Keratinocyte (primary cell): Measurements from ENCODE around the gene NODAL. TPM values are rescaled to one million over a fixed set of nuclear protein-coding genes. Genes with fewer than 3 reads are reported as not detected.
A peak's percentile ranks its signal among the peaks of the same experiment; 100 is the strongest.

Experiments used
- DNase-seq: peaks from one replicate; pipeline ENCODE4 v3.0.0-alpha.2; 2011; ENCODE audit warnings: low read depth, missing footprints, low spot score
- FAIRE-seq: peaks from 2 replicates; lab custom pipeline; 2011; peaks lifted over from hg19 to GRCh38; lab: Jason Lieb, UNC
- H2AFZ ChIP-seq: 2 replicates; pipeline ENCODE4 v1.6.0; 2012; ENCODE audit warnings: low read length, control low read depth, inconsistent platforms; ENCODE audit not compliant: control insufficient read depth
- H3K27ac ChIP-seq: 2 replicates; pipeline ENCODE4 v1.5.1; 2011; ENCODE audit warnings: low read length; ENCODE audit not compliant: control insufficient read depth, insufficient read depth
- H3K27me3 ChIP-seq: 3 replicates; pipeline ENCODE4 v1.6.0; 2011; ENCODE audit warnings: low read length; ENCODE audit not compliant: control insufficient read depth, insufficient read depth; ENCODE audit errors: extremely low read depth
- H3K36me3 ChIP-seq, 2 experiments: 2 replicates in 1 of 2; 3 replicates in 1 of 2; pipeline ENCODE4 v1.5.1; 2011; ENCODE audit warnings: low read length in 2 of 2, mild to moderate bottlenecking in 1 of 2; ENCODE audit not compliant: control insufficient read depth in 2 of 2, insufficient read depth in 2 of 2; ENCODE audit errors: extremely low read depth in 1 of 2
- H3K4me1 ChIP-seq: 3 replicates; pipeline ENCODE4 v1.5.1; 2011; ENCODE audit warnings: low read length; ENCODE audit not compliant: control insufficient read depth, insufficient read depth; ENCODE audit errors: extremely low read depth
- H3K4me2 ChIP-seq: 3 replicates; pipeline ENCODE4 v1.6.0; 2011; ENCODE audit warnings: low read depth, low read length; ENCODE audit not compliant: control insufficient read depth, insufficient read depth; ENCODE audit errors: extremely low read depth
- H3K4me3 ChIP-seq, 3 experiments: fragments of 200-600 bp in 1 of 3; sonication (generic) in 1 of 3; 2 replicates in 2 of 3; 3 replicates in 1 of 3; pipeline ENCODE4 v1.5.1; 2011 to 2016; ENCODE audit warnings: low read length in 3 of 3, mild to moderate bottlenecking in 3 of 3, control low read depth in 2 of 3, inconsistent platforms in 1 of 3, low read depth in 1 of 3, mixed read lengths in 1 of 3, mixed run types in 1 of 3, moderate library complexity in 1 of 3; ENCODE audit not compliant: control insufficient read depth in 2 of 3, insufficient read depth in 2 of 3; ENCODE audit errors: extremely low read depth in 1 of 3
- H3K79me2 ChIP-seq: 2 replicates; pipeline ENCODE4 v1.6.0; 2012; ENCODE audit warnings: low read length; ENCODE audit not compliant: control insufficient read depth, insufficient read depth
- H3K9ac ChIP-seq: 3 replicates; pipeline ENCODE4 v1.6.0; 2011; ENCODE audit warnings: low read length; ENCODE audit not compliant: control insufficient read depth, insufficient read depth; ENCODE audit errors: extremely low read depth
- H3K9me1 ChIP-seq: 3 replicates; pipeline ENCODE4 v1.6.0; 2011; ENCODE audit warnings: low read length; ENCODE audit not compliant: control insufficient read depth, insufficient read depth; ENCODE audit errors: extremely low read depth
- H3K9me3 ChIP-seq: 2 replicates; pipeline ENCODE4 v1.5.1; 2012; ENCODE audit warnings: low read depth, low read length; ENCODE audit not compliant: control insufficient read depth
- H4K20me1 ChIP-seq: 3 replicates; pipeline ENCODE4 v1.6.0; 2011; ENCODE audit warnings: low read length; ENCODE audit not compliant: control insufficient read depth, insufficient read depth; ENCODE audit errors: extremely low read depth
- CTCF ChIP-seq, 3 experiments: IDR thresholded peaks in 1 of 3; conservative IDR thresholded peaks in 1 of 3; optimal IDR thresholded peaks in 1 of 3; 2 replicates in 2 of 3; 3 replicates in 1 of 3; pipeline versions ENCODE3 to v1.5.1; 2011; ENCODE audit warnings: low read length in 3 of 3, mild to moderate bottlenecking in 3 of 3, moderate library complexity in 2 of 3, control low read depth in 1 of 3, inconsistent platforms in 1 of 3; ENCODE audit not compliant: insufficient read depth in 2 of 3; ENCODE audit errors: extremely low read depth in 1 of 3
- EZH2 ChIP-seq: IDR thresholded peaks from one replicate; pipeline ENCODE4 v1.6.1; 2012; ENCODE audit warnings: inconsistent platforms, mild to moderate bottlenecking, low read length, moderate library complexity
- dilution Hi-C: fragments of 300-500 bp; cut with MboI; formaldehyde crosslinking; loops from one replicate; pipeline ENCODE4 v1.7.0; 2020; ENCODE audit warnings: low sequenced_read_pairs; ENCODE audit not compliant: extremely low pct_ligation_motif_present
- polyA plus RNA-seq, 5 experiments: library from polyadenylated mRNA; depleted of rRNA in 3 of 5; stranded (reverse) in 3 of 5; stranded (forward) in 1 of 5; unstranded in 1 of 5; fragments of >200 nt; gene quantifications; 1 replicate in 1 of 5; 2 replicates in 3 of 5; 3 replicates in 1 of 5; pipeline versions ENCODE4 v1.2.1 to v1.2.3, GENCODE V29; 2011 to 2012; ENCODE audit warnings: missing spikeins in 2 of 5, low read depth in 1 of 5, low replicate concordance in 1 of 5

Gene NODAL
- polyA plus RNA-seq, 1 donor (not counting 4 experiments of a cell fraction or from before 2014, with no cell fraction given) = 0.46 TPM

GRCh38 chr10:70405037-70405824, 36.2 kb downstream of the NODAL start:
- dilution Hi-C loops = no loop called here
- H3K36me3 ChIP-seq = no peaks in the 10 kb centered on the region
- H3K4me3 ChIP-seq = peak overlapping the region; percentile 56 to 82 (median 70)
- peaks cover 9% of the 10 kb centered on the region for H4K20me1 ChIP-seq
- peaks cover 20% of the 10 kb centered on the region for H3K4me1 ChIP-seq
- peak overlapping the region; percentile 88 for H3K4me2 ChIP-seq
- H2AFZ ChIP-seq = no peak overlapping the region
- peak overlapping the region; percentile 83 for H3K9ac ChIP-seq
- H3K9me1 ChIP-seq = no peaks in the 10 kb centered on the region
- TF ChIP-seq EZH2 (no peak), CTCF (optimal IDR thresholded peaks at IDR 0.05 in 1 of 3, IDR thresholded peaks at IDR 0.05 in 1 of 3, conservative IDR thresholded peaks at IDR 0.05 in 1 of 3; ENCODE audit: extremely low read depth in 1 of 3, insufficient read depth in 2 of 3, low read length in 3 of 3) (no peak)
- FAIRE-seq (peak; percentile 77), DNase-seq (no peak)
- H3K27me3 ChIP-seq = no peaks in the 10 kb centered on the region
- H3K9me3 ChIP-seq = no peaks in the 10 kb centered on the region
- peak overlapping the region; percentile 88 for H3K27ac ChIP-seq
- H3K79me2 ChIP-seq = peaks cover 45% of the 10 kb centered on the region

DNA sequence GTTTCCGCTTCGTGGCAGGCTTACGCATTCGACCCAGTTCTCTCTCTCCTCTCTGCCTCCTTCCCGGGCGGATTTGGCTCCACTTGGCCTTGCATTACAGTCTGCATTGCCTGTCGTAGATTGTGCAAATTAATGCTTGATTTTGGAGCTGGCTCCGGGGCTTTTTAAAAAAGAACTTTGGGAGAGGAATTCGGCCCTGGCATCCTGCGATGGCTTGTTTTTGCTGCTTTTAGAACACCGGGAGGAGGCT, 36.8 kb downstream of the NODAL start:
- H3K4me1 ChIP-seq = peaks cover 20% of the 10 kb centered on the region
- no peaks in the 10 kb centered on the region for H3K9me3 ChIP-seq
- no peaks in the 10 kb centered on the region for H3K27me3 ChIP-seq
- peaks cover 42% of the 10 kb centered on the region for H3K79me2 ChIP-seq
- H3K9ac ChIP-seq = peak overlapping the region; percentile 83
- no peaks in the 10 kb centered on the region for H3K36me3 ChIP-seq
- H3K27ac ChIP-seq = peak overlapping the region; percentile 88
- peak overlapping the region; percentile 56 to 82 (median 70) for H3K4me3 ChIP-seq
- H3K9me1 ChIP-seq = no peaks in the 10 kb centered on the region
- no peak for TF ChIP-seq CTCF (optimal IDR thresholded peaks at IDR 0.05 in 1 of 3, IDR thresholded peaks at IDR 0.05 in 1 of 3, conservative IDR thresholded peaks at IDR 0.05 in 1 of 3; ENCODE audit: extremely low read depth in 1 of 3, insufficient read depth in 2 of 3, low read length in 3 of 3)
- TF ChIP-seq EZH2 = no peak
- peak overlapping the region; percentile 88 for H3K4me2 ChIP-seq
- H2AFZ ChIP-seq = peak overlapping the region; percentile 42
- H4K20me1 ChIP-seq = peaks cover 9% of the 10 kb centered on the region
- dilution Hi-C loops = no loop called here
- DNase-seq (no peak), FAIRE-seq (no peak)
